Endothelial cell of umbilical vein (primary cell): ENCODE data around the gene ALS2.

ENCODE experiments used
- EZH2 ChIP-seq: IDR thresholded peaks from 2 replicates; pipeline ENCODE4 v1.6.1; 2012; ENCODE audit warnings: borderline replicate concordance, low read depth, mild to moderate bottlenecking, moderate library complexity, low read length, inconsistent platforms; ENCODE audit not compliant: severe bottlenecking
- FOS ChIP-seq: IDR thresholded peaks from 2 replicates; pipeline ENCODE4 v1.6.1; 2011; ENCODE audit warnings: mild to moderate bottlenecking, low read length, moderate library complexity, borderline replicate concordance; ENCODE audit not compliant: insufficient read depth
- TF ChIP-seq, protein P1 (sequence below), 2 donors: IDR thresholded peaks; 1 replicate in 1 of 2; 2 replicates in 1 of 2; pipeline ENCODE4 v1.5.1; 2011; ENCODE audit warnings: low read length in 2 of 2, mild to moderate bottlenecking in 2 of 2, moderate library complexity in 2 of 2, control low read depth in 1 of 2, inconsistent platforms in 1 of 2, low read depth in 1 of 2; ENCODE audit not compliant: insufficient read depth in 1 of 2; ENCODE audit errors: extremely low read depth in 1 of 2
- TF ChIP-seq, protein P2 (sequence below): IDR thresholded peaks from 2 replicates; pipeline ENCODE4 v1.6.1; 2011; ENCODE audit not compliant: insufficient read depth, insufficient read length

DNA sequence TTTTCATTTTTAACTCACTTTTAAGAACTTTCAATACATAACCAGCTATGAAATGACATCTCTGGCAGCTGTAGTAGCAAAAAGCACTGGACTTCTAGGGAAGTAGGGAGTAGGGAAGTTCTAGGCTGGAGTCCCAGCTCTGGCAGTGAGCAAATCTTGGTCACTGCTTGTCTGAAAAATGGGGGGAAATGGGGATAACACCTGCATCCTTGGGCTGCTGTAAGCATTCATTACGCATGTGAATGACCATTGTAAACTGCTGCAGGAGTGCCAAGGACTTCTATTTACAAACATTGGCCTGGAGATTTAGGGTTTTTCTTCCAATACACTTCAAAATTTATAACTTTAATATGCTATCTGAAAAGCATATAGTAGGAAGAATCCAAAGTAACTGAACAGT, 81.3 kb downstream of the ALS2 start:
- TF ChIP-seq, protein P1, sequence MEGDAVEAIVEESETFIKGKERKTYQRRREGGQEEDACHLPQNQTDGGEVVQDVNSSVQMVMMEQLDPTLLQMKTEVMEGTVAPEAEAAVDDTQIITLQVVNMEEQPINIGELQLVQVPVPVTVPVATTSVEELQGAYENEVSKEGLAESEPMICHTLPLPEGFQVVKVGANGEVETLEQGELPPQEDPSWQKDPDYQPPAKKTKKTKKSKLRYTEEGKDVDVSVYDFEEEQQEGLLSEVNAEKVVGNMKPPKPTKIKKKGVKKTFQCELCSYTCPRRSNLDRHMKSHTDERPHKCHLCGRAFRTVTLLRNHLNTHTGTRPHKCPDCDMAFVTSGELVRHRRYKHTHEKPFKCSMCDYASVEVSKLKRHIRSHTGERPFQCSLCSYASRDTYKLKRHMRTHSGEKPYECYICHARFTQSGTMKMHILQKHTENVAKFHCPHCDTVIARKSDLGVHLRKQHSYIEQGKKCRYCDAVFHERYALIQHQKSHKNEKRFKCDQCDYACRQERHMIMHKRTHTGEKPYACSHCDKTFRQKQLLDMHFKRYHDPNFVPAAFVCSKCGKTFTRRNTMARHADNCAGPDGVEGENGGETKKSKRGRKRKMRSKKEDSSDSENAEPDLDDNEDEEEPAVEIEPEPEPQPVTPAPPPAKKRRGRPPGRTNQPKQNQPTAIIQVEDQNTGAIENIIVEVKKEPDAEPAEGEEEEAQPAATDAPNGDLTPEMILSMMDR (IDR thresholded peaks at IDR 0.05; ENCODE audit: extremely low read depth in 1 of 2, insufficient read depth in 1 of 2, low read depth in 1 of 2, low read length in 2 of 2) = no peak
- TF ChIP-seq FOS (no peak), EZH2 (no peak)
- TF ChIP-seq, protein P2, sequence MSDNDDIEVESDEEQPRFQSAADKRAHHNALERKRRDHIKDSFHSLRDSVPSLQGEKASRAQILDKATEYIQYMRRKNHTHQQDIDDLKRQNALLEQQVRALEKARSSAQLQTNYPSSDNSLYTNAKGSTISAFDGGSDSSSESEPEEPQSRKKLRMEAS = no peak
